Measurements from ENCODE around the gene TBC1D16.

- TF ChIP-seq, protein P1, sequence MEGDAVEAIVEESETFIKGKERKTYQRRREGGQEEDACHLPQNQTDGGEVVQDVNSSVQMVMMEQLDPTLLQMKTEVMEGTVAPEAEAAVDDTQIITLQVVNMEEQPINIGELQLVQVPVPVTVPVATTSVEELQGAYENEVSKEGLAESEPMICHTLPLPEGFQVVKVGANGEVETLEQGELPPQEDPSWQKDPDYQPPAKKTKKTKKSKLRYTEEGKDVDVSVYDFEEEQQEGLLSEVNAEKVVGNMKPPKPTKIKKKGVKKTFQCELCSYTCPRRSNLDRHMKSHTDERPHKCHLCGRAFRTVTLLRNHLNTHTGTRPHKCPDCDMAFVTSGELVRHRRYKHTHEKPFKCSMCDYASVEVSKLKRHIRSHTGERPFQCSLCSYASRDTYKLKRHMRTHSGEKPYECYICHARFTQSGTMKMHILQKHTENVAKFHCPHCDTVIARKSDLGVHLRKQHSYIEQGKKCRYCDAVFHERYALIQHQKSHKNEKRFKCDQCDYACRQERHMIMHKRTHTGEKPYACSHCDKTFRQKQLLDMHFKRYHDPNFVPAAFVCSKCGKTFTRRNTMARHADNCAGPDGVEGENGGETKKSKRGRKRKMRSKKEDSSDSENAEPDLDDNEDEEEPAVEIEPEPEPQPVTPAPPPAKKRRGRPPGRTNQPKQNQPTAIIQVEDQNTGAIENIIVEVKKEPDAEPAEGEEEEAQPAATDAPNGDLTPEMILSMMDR (IDR thresholded peaks at IDR 0.05) = no peak
- no peak for TF ChIP-seq POLR2A (IDR thresholded peaks at IDR 0.05)
Measured at GRCh38 chr17:80028030-80028429, 7.6 kb downstream of the TBC1D16 start.

Data from right lobe of liver (tissue), 4 donors.